Measurements from ENCODE around the gene EPHX1.

GRCh38 chr1:225842788-225843425 is 33.0 kb downstream of the EPHX1 start:
- TF ChIP-seq CTCF (IDR thresholded peaks at IDR 0.05), result no peak
- TF ChIP-seq POLR2A (IDR thresholded peaks at IDR 0.05), result peak in 1 of 2 donors; percentile 19

Data from adrenal gland (tissue), 5 donors.